ENCODE measurements around the gene ANKRD34C.

DNA sequence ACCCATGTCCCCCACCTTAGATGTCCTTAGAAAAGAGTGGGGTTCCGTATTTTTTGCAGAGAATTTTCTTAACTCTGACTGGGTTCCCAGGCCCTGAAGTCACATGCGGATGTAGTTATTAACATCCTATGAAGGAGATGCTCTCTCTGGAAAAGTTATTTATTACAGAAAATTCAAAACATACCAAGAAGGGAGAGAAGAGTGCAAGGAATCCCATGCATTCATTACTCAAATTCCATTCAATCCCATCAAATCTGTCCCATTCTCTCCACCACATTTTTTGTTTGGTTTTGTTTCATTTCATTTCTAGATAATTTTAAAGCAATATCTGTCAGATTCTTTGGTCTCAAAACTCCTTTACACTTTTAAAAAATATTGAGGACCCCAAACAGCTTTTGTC lies 34.3 kb upstream of the ANKRD34C start:
- TF ChIP-seq, protein P1, sequence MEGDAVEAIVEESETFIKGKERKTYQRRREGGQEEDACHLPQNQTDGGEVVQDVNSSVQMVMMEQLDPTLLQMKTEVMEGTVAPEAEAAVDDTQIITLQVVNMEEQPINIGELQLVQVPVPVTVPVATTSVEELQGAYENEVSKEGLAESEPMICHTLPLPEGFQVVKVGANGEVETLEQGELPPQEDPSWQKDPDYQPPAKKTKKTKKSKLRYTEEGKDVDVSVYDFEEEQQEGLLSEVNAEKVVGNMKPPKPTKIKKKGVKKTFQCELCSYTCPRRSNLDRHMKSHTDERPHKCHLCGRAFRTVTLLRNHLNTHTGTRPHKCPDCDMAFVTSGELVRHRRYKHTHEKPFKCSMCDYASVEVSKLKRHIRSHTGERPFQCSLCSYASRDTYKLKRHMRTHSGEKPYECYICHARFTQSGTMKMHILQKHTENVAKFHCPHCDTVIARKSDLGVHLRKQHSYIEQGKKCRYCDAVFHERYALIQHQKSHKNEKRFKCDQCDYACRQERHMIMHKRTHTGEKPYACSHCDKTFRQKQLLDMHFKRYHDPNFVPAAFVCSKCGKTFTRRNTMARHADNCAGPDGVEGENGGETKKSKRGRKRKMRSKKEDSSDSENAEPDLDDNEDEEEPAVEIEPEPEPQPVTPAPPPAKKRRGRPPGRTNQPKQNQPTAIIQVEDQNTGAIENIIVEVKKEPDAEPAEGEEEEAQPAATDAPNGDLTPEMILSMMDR (IDR thresholded peaks at IDR 0.05): no peak
- TF ChIP-seq EZH2phosphoT487 (IDR thresholded peaks at IDR 0.05) (no peak), EZH2 (IDR thresholded peaks at IDR 0.05) (no peak)
